ENCODE data around the gene TRAK2. TPM values are rescaled to one million over a fixed set of nuclear protein-coding genes. Genes with fewer than 3 reads are reported as not detected.

The TRAK2 gene
- total and polyA plus RNA-seq, 2 of the 8 experiments (the other 6 are each of a cell fraction or from before 2014, with no cell fraction given), result 4.5 to 15.7 TPM

DNA sequence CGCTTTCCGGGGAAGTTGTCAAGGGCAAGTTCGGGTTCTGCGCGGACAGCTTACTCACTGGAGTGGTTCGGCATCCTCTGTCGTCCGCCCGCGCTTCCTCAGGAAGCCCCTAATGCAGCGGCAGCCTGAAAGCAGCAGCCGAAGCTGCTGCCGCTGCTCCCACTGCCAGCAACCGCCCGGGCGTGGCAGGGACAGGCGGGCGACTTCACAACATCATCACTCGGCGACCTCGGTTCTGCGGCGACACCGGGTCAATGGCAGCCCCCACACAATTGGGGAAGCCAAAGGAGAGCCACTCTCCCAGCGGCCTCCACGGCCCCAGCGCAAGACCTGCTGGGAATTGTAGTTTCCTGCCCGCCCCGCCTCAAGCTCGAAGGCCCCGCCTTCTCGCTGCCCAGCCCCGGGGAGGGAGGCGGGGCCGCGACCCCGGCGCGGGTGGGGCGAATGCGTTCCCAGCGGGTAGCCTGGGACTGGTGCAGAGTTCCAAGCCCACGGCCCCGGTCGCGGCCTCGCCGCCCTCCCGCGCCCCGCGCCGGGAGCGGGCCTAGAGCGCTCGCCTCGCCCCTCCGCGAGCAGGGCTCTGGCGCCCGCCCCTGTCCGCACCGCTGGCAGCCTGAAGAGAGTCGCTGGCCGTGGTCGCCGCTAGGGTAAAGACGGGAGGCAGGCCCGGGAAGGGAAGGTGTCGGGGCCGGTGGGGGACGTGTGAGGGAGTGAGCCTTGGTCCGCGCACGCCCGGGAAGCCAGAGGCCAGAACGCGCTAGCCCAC is at the start of gene TRAK2, which contains the start of gene STRADB (continued):
- TF ChIP-seq TAF7 (optimal IDR thresholded peaks at IDR 0.05; ENCODE audit: borderline replicate concordance, low read depth, low read length), result peak; percentile 25
- TF ChIP-seq, protein P1, sequence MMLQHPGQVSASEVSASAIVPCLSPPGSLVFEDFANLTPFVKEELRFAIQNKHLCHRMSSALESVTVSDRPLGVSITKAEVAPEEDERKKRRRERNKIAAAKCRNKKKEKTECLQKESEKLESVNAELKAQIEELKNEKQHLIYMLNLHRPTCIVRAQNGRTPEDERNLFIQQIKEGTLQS (IDR thresholded peaks at IDR 0.05; ENCODE audit: insufficient read depth, low read depth, low read length), result peak; percentile 86
- no peak for TF ChIP-seq SUZ12 (IDR thresholded peaks at IDR 0.05; ENCODE audit: low read length)
- peak in 1 of 2 experiments; percentile 88; a peak in 2 of 4 replicates for TF ChIP-seq SIN3A (conservative IDR thresholded peaks at IDR 0.05 in 1 of 2, IDR thresholded peaks at IDR 0.05 in 1 of 2; ENCODE audit: low read depth in 1 of 2, low read length in 2 of 2)
- TF ChIP-seq KDM4A (IDR thresholded peaks at IDR 0.05; ENCODE audit: low read depth, low read length, severe bottlenecking), result peak; percentile 90
- TF ChIP-seq SIRT6 (IDR thresholded peaks at IDR 0.05; ENCODE audit: low read length), result no peak
- no peak for TF ChIP-seq CTBP2 (IDR thresholded peaks at IDR 0.05; ENCODE audit: borderline replicate concordance, insufficient read depth, insufficient read length, low read length)
- TF ChIP-seq, protein P2, sequence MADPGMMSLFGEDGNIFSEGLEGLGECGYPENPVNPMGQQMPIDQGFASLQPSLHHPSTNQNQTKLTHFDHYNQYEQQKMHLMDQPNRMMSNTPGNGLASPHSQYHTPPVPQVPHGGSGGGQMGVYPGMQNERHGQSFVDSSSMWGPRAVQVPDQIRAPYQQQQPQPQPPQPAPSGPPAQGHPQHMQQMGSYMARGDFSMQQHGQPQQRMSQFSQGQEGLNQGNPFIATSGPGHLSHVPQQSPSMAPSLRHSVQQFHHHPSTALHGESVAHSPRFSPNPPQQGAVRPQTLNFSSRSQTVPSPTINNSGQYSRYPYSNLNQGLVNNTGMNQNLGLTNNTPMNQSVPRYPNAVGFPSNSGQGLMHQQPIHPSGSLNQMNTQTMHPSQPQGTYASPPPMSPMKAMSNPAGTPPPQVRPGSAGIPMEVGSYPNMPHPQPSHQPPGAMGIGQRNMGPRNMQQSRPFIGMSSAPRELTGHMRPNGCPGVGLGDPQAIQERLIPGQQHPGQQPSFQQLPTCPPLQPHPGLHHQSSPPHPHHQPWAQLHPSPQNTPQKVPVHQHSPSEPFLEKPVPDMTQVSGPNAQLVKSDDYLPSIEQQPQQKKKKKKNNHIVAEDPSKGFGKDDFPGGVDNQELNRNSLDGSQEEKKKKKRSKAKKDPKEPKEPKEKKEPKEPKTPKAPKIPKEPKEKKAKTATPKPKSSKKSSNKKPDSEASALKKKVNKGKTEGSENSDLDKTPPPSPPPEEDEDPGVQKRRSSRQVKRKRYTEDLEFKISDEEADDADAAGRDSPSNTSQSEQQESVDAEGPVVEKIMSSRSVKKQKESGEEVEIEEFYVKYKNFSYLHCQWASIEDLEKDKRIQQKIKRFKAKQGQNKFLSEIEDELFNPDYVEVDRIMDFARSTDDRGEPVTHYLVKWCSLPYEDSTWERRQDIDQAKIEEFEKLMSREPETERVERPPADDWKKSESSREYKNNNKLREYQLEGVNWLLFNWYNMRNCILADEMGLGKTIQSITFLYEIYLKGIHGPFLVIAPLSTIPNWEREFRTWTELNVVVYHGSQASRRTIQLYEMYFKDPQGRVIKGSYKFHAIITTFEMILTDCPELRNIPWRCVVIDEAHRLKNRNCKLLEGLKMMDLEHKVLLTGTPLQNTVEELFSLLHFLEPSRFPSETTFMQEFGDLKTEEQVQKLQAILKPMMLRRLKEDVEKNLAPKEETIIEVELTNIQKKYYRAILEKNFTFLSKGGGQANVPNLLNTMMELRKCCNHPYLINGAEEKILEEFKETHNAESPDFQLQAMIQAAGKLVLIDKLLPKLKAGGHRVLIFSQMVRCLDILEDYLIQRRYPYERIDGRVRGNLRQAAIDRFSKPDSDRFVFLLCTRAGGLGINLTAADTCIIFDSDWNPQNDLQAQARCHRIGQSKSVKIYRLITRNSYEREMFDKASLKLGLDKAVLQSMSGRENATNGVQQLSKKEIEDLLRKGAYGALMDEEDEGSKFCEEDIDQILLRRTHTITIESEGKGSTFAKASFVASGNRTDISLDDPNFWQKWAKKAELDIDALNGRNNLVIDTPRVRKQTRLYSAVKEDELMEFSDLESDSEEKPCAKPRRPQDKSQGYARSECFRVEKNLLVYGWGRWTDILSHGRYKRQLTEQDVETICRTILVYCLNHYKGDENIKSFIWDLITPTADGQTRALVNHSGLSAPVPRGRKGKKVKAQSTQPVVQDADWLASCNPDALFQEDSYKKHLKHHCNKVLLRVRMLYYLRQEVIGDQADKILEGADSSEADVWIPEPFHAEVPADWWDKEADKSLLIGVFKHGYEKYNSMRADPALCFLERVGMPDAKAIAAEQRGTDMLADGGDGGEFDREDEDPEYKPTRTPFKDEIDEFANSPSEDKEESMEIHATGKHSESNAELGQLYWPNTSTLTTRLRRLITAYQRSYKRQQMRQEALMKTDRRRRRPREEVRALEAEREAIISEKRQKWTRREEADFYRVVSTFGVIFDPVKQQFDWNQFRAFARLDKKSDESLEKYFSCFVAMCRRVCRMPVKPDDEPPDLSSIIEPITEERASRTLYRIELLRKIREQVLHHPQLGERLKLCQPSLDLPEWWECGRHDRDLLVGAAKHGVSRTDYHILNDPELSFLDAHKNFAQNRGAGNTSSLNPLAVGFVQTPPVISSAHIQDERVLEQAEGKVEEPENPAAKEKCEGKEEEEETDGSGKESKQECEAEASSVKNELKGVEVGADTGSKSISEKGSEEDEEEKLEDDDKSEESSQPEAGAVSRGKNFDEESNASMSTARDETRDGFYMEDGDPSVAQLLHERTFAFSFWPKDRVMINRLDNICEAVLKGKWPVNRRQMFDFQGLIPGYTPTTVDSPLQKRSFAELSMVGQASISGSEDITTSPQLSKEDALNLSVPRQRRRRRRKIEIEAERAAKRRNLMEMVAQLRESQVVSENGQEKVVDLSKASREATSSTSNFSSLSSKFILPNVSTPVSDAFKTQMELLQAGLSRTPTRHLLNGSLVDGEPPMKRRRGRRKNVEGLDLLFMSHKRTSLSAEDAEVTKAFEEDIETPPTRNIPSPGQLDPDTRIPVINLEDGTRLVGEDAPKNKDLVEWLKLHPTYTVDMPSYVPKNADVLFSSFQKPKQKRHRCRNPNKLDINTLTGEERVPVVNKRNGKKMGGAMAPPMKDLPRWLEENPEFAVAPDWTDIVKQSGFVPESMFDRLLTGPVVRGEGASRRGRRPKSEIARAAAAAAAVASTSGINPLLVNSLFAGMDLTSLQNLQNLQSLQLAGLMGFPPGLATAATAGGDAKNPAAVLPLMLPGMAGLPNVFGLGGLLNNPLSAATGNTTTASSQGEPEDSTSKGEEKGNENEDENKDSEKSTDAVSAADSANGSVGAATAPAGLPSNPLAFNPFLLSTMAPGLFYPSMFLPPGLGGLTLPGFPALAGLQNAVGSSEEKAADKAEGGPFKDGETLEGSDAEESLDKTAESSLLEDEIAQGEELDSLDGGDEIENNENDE (IDR thresholded peaks at IDR 0.05; ENCODE audit: insufficient replicate concordance, low read length), result no peak

Measured in H1 (cell line).